Stomach (tissue), 4 donors: ENCODE data around the gene HSD11B1.

Experiments
- CTCF ChIP-seq, 7 experiments: fragments of 450-650 bp in 4 of 7; fragments of 200-600 bp in 3 of 7; sonication (generic) in 3 of 7; IDR thresholded peaks; one replicate each; pipeline ENCODE4 v1.5.1; 2016 to 2019; ENCODE audit warnings: antibody characterized with exemption in 7 of 7, control low read depth in 2 of 7, mild to moderate bottlenecking in 1 of 7
- EP300 ChIP-seq: sonication (generic); formaldehyde crosslinking; IDR thresholded peaks from one replicate; pipeline ENCODE4 v1.6.1; 2017; ENCODE audit warnings: antibody characterized with exemption
- POLR2A ChIP-seq, 4 donors: fragments of 450-650 bp; IDR thresholded peaks; one replicate each; pipeline ENCODE4 v1.6.1; 2016; ENCODE audit warnings: antibody characterized with exemption in 4 of 4, control low read depth in 2 of 4, mild to moderate bottlenecking in 1 of 4, moderate library complexity in 1 of 4
- POLR2AphosphoS5 ChIP-seq, 3 donors: sonication (generic); formaldehyde crosslinking; IDR thresholded peaks; one replicate each; pipeline ENCODE4 v1.6.1; 2016; ENCODE audit warnings: antibody characterized with exemption in 3 of 3

- TF ChIP-seq CTCF (IDR thresholded peaks at IDR 0.05), result no peak
- no peak for TF ChIP-seq EP300
- TF ChIP-seq POLR2AphosphoS5 (IDR thresholded peaks at IDR 0.05), result no peak
- TF ChIP-seq POLR2A (IDR thresholded peaks at IDR 0.05), result no peak
These were observed 50.6 kb downstream of the HSD11B1 start for GRCh38 chr1:209755256-209755655.
